NCI-H345 treated with DMSO at 0.1 percent for 48 hours (cell line): ENCODE data around the gene DOCK7.
"Not testable (repeated sequence)": the region's sequence is repeated elsewhere in the genome, so short reads cannot be mapped to it uniquely, and the experiment has no call there.

Source experiments
- DNase-seq: peaks from one replicate; lab custom pipeline; 2025; ENCODE audit not compliant: unreplicated experiment; lab: John Stamatoyannopoulos, UW

The DOCK7 gene

GRCh38 chr1:62687903-62688686 lies at the start of gene DOCK7:
Gene DOCK7 (minus strand): TSS chr1:62688386. CDS start chr1:62688264, 122 bp downstream.
- DNase-seq: peak; percentile 25

GRCh38 chr1:62735491-62736171 lies 47.4 kb upstream of the DOCK7 start:
- DNase-seq: no peak

- no peak for DNase-seq
These were observed 44.1 kb upstream of the DOCK7 start for GRCh38 chr1:62732331-62732730.

- DNase-seq: no peak
These were observed 40.8 kb upstream of the DOCK7 start for GRCh38 chr1:62728963-62729362.

GRCh38 chr1:62727656-62728407 lies 39.6 kb upstream of the DOCK7 start:
- no peak for DNase-seq

GRCh38 chr1:62726011-62726442 lies 37.8 kb upstream of the DOCK7 start:
- DNase-seq: no peak

- no peak for DNase-seq
These were observed 37.1 kb upstream of the DOCK7 start for GRCh38 chr1:62725255-62725654.

- no peak for DNase-seq
These were observed 36.2 kb upstream of the DOCK7 start for GRCh38 chr1:62724430-62724829.

- no peak for DNase-seq
These were observed 35.7 kb upstream of the DOCK7 start for GRCh38 chr1:62723883-62724282.

GRCh38 chr1:62722796-62723195 lies 34.6 kb upstream of the DOCK7 start:
- no peak for DNase-seq

GRCh38 chr1:62720946-62721554 lies 32.9 kb upstream of the DOCK7 start:
- no peak for DNase-seq

- not testable (repeated sequence) for DNase-seq
These were observed 30.2 kb upstream of the DOCK7 start for GRCh38 chr1:62718400-62718799.

- DNase-seq: no peak
These were observed 29.3 kb upstream of the DOCK7 start for GRCh38 chr1:62717483-62717882.

GRCh38 chr1:62716397-62716796 lies 28.2 kb upstream of the DOCK7 start:
- DNase-seq: no peak

GRCh38 chr1:62712336-62713243 lies 24.4 kb upstream of the DOCK7 start:
- no peak for DNase-seq

- DNase-seq: no peak
These were observed 19.5 kb upstream of the DOCK7 start for GRCh38 chr1:62707744-62708120.

- no peak for DNase-seq
These were observed 19.0 kb upstream of the DOCK7 start for GRCh38 chr1:62706985-62707743.

- DNase-seq: not testable (repeated sequence)
These were observed 10.0 kb upstream of the DOCK7 start for GRCh38 chr1:62698161-62698560.

GRCh38 chr1:62694479-62694878 lies 6.3 kb upstream of the DOCK7 start:
- DNase-seq: not testable (repeated sequence)

- no peak for DNase-seq
These were observed 4.9 kb upstream of the DOCK7 start for GRCh38 chr1:62693123-62693522.
